IMR-90 (cell line): ENCODE results near the gene RORB. TPM values are rescaled to one million over a fixed set of nuclear protein-coding genes. Genes with fewer than 3 reads are reported as not detected.

Experiments
- ATAC-seq: fragments of 200-7000 bp; cut with Tn5 transposase; 2 replicates; pipeline ENCODE4 v1.9.1; 2020; ENCODE audit warnings: low read depth, mild to moderate bottlenecking, moderate library complexity
- BruUV-seq: library from RNA; stranded (reverse); fragments of 400-500 nt; replicated peaks from 2 replicates; lab custom pipeline; 2021; lab: Mats Ljungman, UMichigan
- CTCF ChIA-PET: fragments of 300-600 bp; formaldehyde crosslinking; extraction: SDS; loops from one replicate; lab custom pipeline; 2021; ENCODE audit warnings: antibody characterized with exemption; lab: Yijun Ruan, JAX
- POLR2A ChIA-PET: fragments of 300-600 bp; sonication (Branson Sonifier 250); formaldehyde crosslinking; loops from one replicate; lab custom pipeline; 2022; ENCODE audit warnings: antibody characterized with exemption; ENCODE audit not compliant: unreplicated experiment; lab: Charles Lee
- DNase-seq: peaks from one replicate; pipeline ENCODE4 v3.0.0; 2013
- H2AFZ ChIP-seq: replicated peaks from 2 replicates; pipeline ENCODE3; 2013; ENCODE audit warnings: low read length, mild to moderate bottlenecking; ENCODE audit not compliant: poor library complexity
- H2AK5ac ChIP-seq: 2 replicates; pipeline ENCODE4 v1.6.1; 2013; ENCODE audit warnings: low read depth, low read length, inconsistent platforms
- H2AK9ac ChIP-seq: replicated peaks from 2 replicates; pipeline ENCODE3; 2013; ENCODE audit warnings: mild to moderate bottlenecking, low read depth, low read length, moderate library complexity; ENCODE audit not compliant: poor library complexity
- H2BK120ac ChIP-seq: 2 replicates; pipeline ENCODE4 v1.6.1; 2013; ENCODE audit warnings: low read depth, low read length, inconsistent platforms
- H2BK15ac ChIP-seq: 3 replicates; pipeline ENCODE4 v1.6.1; 2013; ENCODE audit warnings: low read depth, low read length, inconsistent platforms
- H2BK20ac ChIP-seq: 2 replicates; pipeline ENCODE4 v1.6.1; 2013; ENCODE audit warnings: low read depth, mild to moderate bottlenecking, inconsistent platforms, low read length, moderate library complexity
- H2BK5ac ChIP-seq: 2 replicates; pipeline ENCODE4 v1.6.1; 2013; ENCODE audit warnings: mild to moderate bottlenecking, low read depth, low read length, inconsistent platforms; ENCODE audit not compliant: poor library complexity, severe bottlenecking
- H3K14ac ChIP-seq: replicated peaks from 2 replicates; pipeline ENCODE4 v1.6.1; 2013; ENCODE audit warnings: low read depth, low read length, inconsistent platforms
- H3K18ac ChIP-seq: 2 replicates; pipeline ENCODE4 v1.6.1; 2013; ENCODE audit warnings: low read depth, low read length, control low read depth
- H3K23ac ChIP-seq: 2 replicates; pipeline ENCODE4 v1.6.1; 2013; ENCODE audit warnings: low read depth, low read length, inconsistent platforms
- H3K27ac ChIP-seq: 2 replicates; pipeline ENCODE4 v1.5.1; 2013; ENCODE audit warnings: mild to moderate bottlenecking, control low read depth, low read length; ENCODE audit not compliant: insufficient read depth
- H3K27me3 ChIP-seq: 2 replicates; pipeline ENCODE4 v1.6.1; 2013; ENCODE audit warnings: low read length; ENCODE audit not compliant: control insufficient read depth, insufficient read depth
- H3K36me3 ChIP-seq: 2 replicates; pipeline ENCODE4 v1.6.1; 2013; ENCODE audit warnings: low read length, mixed read lengths; ENCODE audit not compliant: control insufficient read depth, insufficient read depth
- H3K4ac ChIP-seq: 2 replicates; pipeline ENCODE4 v1.6.1; 2013; ENCODE audit warnings: low read depth, low read length, inconsistent platforms
- H3K4me1 ChIP-seq: 2 replicates; pipeline ENCODE4 v1.6.1; 2013; ENCODE audit warnings: low read length, mixed read lengths; ENCODE audit not compliant: control insufficient read depth, insufficient read depth
- H3K4me2 ChIP-seq: 2 replicates; pipeline ENCODE4 v1.6.1; 2013; ENCODE audit warnings: low read depth, mild to moderate bottlenecking, control low read depth, low read length, moderate library complexity
- H3K4me3 ChIP-seq: 2 replicates; pipeline ENCODE4 v1.5.1; 2013; ENCODE audit warnings: low read depth, mild to moderate bottlenecking, control low read depth, low read length, moderate library complexity; ENCODE audit not compliant: insufficient read depth
- H3K56ac ChIP-seq: 2 replicates; pipeline ENCODE4 v1.6.1; 2013; ENCODE audit warnings: low read length, inconsistent platforms; ENCODE audit not compliant: insufficient read depth; ENCODE audit errors: extremely low read depth
- H3K79me1 ChIP-seq, 2 experiments: 2 replicates each; pipeline ENCODE4 v1.6.1; 2013; ENCODE audit warnings: low read length in 2 of 2, inconsistent platforms in 1 of 2, low read depth in 1 of 2
- H3K9ac ChIP-seq: 2 replicates; pipeline ENCODE4 v1.6.1; 2013; ENCODE audit warnings: low read depth, low read length, control low read depth
- H3K9me1 ChIP-seq: 2 replicates; pipeline ENCODE4 v1.6.1; 2013; ENCODE audit warnings: low read length, inconsistent platforms; ENCODE audit not compliant: insufficient read depth
- H3K9me3 ChIP-seq: 2 replicates; pipeline ENCODE4 v1.6.1; 2013; ENCODE audit warnings: low read length; ENCODE audit not compliant: control insufficient read depth, insufficient read depth
- H4K20me1 ChIP-seq: 2 replicates; pipeline ENCODE4 v1.6.1; 2013; ENCODE audit warnings: low read length, inconsistent platforms; ENCODE audit not compliant: insufficient read depth
- H4K5ac ChIP-seq: 2 replicates; pipeline ENCODE4 v1.6.1; 2013; ENCODE audit warnings: mild to moderate bottlenecking, low read depth, low read length, control low read depth
- H4K8ac ChIP-seq, 2 experiments: 2 replicates each; pipeline ENCODE4 v1.6.1; 2013; ENCODE audit warnings: low read depth in 2 of 2, low read length in 2 of 2, control low read depth in 1 of 2, inconsistent platforms in 1 of 2
- H4K91ac ChIP-seq: 2 replicates; pipeline ENCODE4 v1.6.1; 2013; ENCODE audit warnings: low read depth, low read length, inconsistent platforms; ENCODE audit not compliant: insufficient read depth
- BHLHE40 ChIP-seq: fragments of 150-350 bp; IDR thresholded peaks from 2 replicates; pipeline ENCODE4 v1.6.1; 2016; ENCODE audit warnings: mild to moderate bottlenecking, low read depth, low read length
- CHD1 ChIP-seq: IDR thresholded peaks from 2 replicates; pipeline ENCODE4 v1.6.1; 2012; ENCODE audit warnings: low read depth, low read length, improper control_type of control experiment
- RCOR1 ChIP-seq: IDR thresholded peaks from 2 replicates; pipeline ENCODE4 v1.6.1; 2012; ENCODE audit warnings: mild to moderate bottlenecking, low read length, improper control_type of control experiment; ENCODE audit not compliant: insufficient replicate concordance
- WGBS, 2 experiments: methylation state at CpG; one replicate each; pipeline versions ENCODE4 v1.1.5 to v1.1.7; 2013; ENCODE audit warnings: missing lambda C conversion rate in 2 of 2; ENCODE audit not compliant: insufficient read length in 1 of 2; ENCODE audit errors: extremely low coverage in 2 of 2; 5-methylcytosine and 5-hydroxymethylcytosine counted together
- dilution Hi-C: fragments of 300-500 bp; cut with HindIII; formaldehyde crosslinking; loops from one replicate; pipeline ENCODE4 v1.14.3; 2018; ENCODE audit warnings: low sequenced_read_pairs; ENCODE audit not compliant: unreplicated experiment
- in situ Hi-C: fragments of 300-500 bp; cut with MboI; formaldehyde crosslinking; loops from 3 replicates; pipeline ENCODE4 v1.14.3; 2019; ENCODE audit warnings: low sequenced_read_pairs, inconsistent platforms, mixed read lengths
- intact Hi-C: fragments of 100-400 bp; cut with micrococcal nuclease; formaldehyde crosslinking; loops from 2 replicates; pipeline ENCODE4 v1.10.0; 2022
- polyA plus RNA-seq, 3 experiments: library from polyadenylated mRNA; depleted of rRNA; stranded (reverse); fragments of >200 nt; gene quantifications; 2 replicates each; pipeline ENCODE4 v1.2.3, GENCODE V29; 2012; ENCODE audit warnings: low replicate concordance in 1 of 3
- total RNA-seq: library from RNA; depleted of rRNA; stranded (reverse); fragments of >200 nt; gene quantifications from 2 replicates; pipeline ENCODE4 v1.2.3, GENCODE V29; 2012
- TF ChIP-seq, protein P1 (sequence below): fragments of 150-350 bp; IDR thresholded peaks from 2 replicates; pipeline ENCODE4 v1.6.1; 2016; ENCODE audit warnings: low read depth, mild to moderate bottlenecking, low read length, moderate library complexity, borderline replicate concordance

RORB gene
- total and polyA plus RNA-seq, 2 of the 4 experiments (the other 2 are of a cell fraction): not detected

DNA sequence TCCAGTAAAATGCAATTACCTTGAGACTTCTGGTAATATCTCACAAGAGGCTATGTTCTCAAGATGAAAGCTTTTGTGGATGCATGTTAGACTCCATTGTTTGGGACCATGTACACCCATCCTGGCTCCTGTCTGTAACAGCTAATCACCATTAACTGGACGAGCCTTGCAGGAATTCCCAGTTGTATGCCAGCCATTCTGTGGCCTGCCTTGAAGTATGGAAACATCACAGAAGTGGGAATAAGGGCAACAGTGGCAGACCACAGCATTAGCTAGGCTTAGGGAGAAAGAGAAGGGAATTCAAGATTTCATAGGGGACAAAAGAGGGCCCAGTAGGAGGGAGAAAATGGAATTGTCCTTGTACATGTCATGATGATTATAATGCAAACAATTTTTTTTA, 79.0 kb downstream of the RORB start:
- Histone ChIP-seq H3K4me2 (no peak overlapping the region), H4K8ac (no peak overlapping the region), H2AFZ (no peak overlapping the region), H3K4ac (no peak overlapping the region), H3K56ac (no peak overlapping the region), H4K5ac (no peak overlapping the region), H2BK20ac (no peak overlapping the region), H2AK5ac (no peak overlapping the region), H3K18ac (no peak overlapping the region), H3K9me1 (no peaks in the 10 kb centered on the region), H2AK9ac (no peak overlapping the region), H2BK5ac (no peak overlapping the region), H4K20me1 (no peaks in the 10 kb centered on the region), H3K9ac (no peak overlapping the region), H3K4me3 (no peak overlapping the region), H2BK120ac (no peak overlapping the region), H3K4me1 (no peaks in the 10 kb centered on the region), H3K36me3 (no peaks in the 10 kb centered on the region), H3K14ac (no peak overlapping the region), H3K79me1 (no peaks in the 10 kb centered on the region), H2BK15ac (no peak overlapping the region), H3K9me3 (no peaks in the 10 kb centered on the region), H3K27me3 (no peaks in the 10 kb centered on the region), H3K27ac (no peak overlapping the region), H4K91ac (no peak overlapping the region), H3K23ac (no peak overlapping the region)
- dilution Hi-C loops (no loop called here), in situ Hi-C loops (loop anchor here (10.0 kb wide), 1 partner anchor 59 kb away; no protein-coding TSS in a partner anchor), intact Hi-C loops (loop anchor here (10.0 kb wide), 2 partner anchors 499 to 1471 kb away; no protein-coding TSS in a partner anchor)
- CTCF ChIA-PET: interaction anchor here (0.7 kb wide), 1 partner anchor 167 kb away, joined by 3 read pairs; no protein-coding TSS in a partner anchor
- BruUV-seq: no TSS peak
- ATAC-seq (no peak), DNase-seq (no peak)
- TF ChIP-seq, protein P1, sequence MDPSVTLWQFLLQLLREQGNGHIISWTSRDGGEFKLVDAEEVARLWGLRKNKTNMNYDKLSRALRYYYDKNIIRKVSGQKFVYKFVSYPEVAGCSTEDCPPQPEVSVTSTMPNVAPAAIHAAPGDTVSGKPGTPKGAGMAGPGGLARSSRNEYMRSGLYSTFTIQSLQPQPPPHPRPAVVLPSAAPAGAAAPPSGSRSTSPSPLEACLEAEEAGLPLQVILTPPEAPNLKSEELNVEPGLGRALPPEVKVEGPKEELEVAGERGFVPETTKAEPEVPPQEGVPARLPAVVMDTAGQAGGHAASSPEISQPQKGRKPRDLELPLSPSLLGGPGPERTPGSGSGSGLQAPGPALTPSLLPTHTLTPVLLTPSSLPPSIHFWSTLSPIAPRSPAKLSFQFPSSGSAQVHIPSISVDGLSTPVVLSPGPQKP: no peak
- TF ChIP-seq RCOR1 (no peak), CHD1 (no peak), BHLHE40 (no peak)
- 0% methylated on average over 1 of the region's 1 CpG; no CpG with 5 or more reads in 1 of the 2 experiments for WGBS, 2 experiments
- POLR2A ChIA-PET: no interaction called here
